Testis (tissue), 3 donors: Measurements from ENCODE around the gene FLNB. TPM values are rescaled to one million over a fixed set of nuclear protein-coding genes. Genes with fewer than 3 reads are reported as not detected.
"Not testable (repeated sequence)": the region's sequence is repeated elsewhere in the genome, so short reads cannot be mapped to it uniquely, and the experiment has no call there.

Source experiments
- DNase-seq: peaks from one replicate; pipeline ENCODE4 v3.0.0-alpha.2; 2019
- H3K27ac ChIP-seq, 2 donors: fragments of 200-600 bp; sonication (generic); one replicate each; pipeline ENCODE4 v1.5.1; 2019
- H3K27me3 ChIP-seq: fragments of 200-600 bp; sonication (generic); one replicate; pipeline ENCODE4 v1.5.1; 2019
- H3K36me3 ChIP-seq: fragments of 200-600 bp; sonication (generic); one replicate; pipeline ENCODE4 v1.5.1; 2017; ENCODE audit warnings: low read depth; ENCODE audit errors: missing control alignments
- H3K4me1 ChIP-seq: fragments of 200-600 bp; sonication (generic); one replicate; pipeline ENCODE4 v1.5.1; 2019
- H3K4me3 ChIP-seq, 2 donors: fragments of 200-600 bp; sonication (generic); one replicate each; pipeline ENCODE4 v1.5.1; 2017 to 2019
- H3K9me3 ChIP-seq: fragments of 200-600 bp; sonication (generic); one replicate; pipeline ENCODE4 v1.5.1; 2017
- CTCF ChIP-seq, 3 experiments: fragments of 450-650 bp in 2 of 3; fragments of 200-600 bp in 1 of 3; sonication (generic) in 1 of 3; IDR thresholded peaks; one replicate each; pipeline ENCODE4 v1.5.1; 2016 to 2019; ENCODE audit warnings: antibody characterized with exemption in 3 of 3, mild to moderate bottlenecking in 2 of 3, moderate library complexity in 1 of 3
- POLR2A ChIP-seq: fragments of 450-650 bp; IDR thresholded peaks from one replicate; pipeline ENCODE4 v1.6.1; 2017; ENCODE audit warnings: antibody characterized with exemption, mild to moderate bottlenecking, moderate library complexity
- WGBS, 2 donors: methylation state at CpG; one replicate each; pipeline ENCODE4 v1.1.5; 2018; 5-methylcytosine and 5-hydroxymethylcytosine counted together
- intact Hi-C: fragments of 100-400 bp; cut with DNase I; formaldehyde crosslinking; loops from one replicate; pipeline ENCODE4 v1.15.1; 2023; ENCODE audit warnings: low total_unique reads
- polyA plus RNA-seq: library from polyadenylated mRNA; stranded (reverse); fragments of 350-450 nt; fragmentation: Illumina TruSeq; extraction: RNeasy Lipid Tissue Mini Kit (QIAGEN cat#74804); gene quantifications from one replicate; pipeline ENCODE4 v1.2.3, GENCODE V29; 2014; ENCODE audit warnings: low read depth, low replicate concordance; ENCODE audit not compliant: insufficient read depth
- total RNA-seq, 2 donors: library from RNA; depleted of rRNA; stranded (reverse); fragments of >200 nt; gene quantifications; one replicate each; pipeline ENCODE4 v1.2.3, GENCODE V29; 2016

Gene FLNB
- total and polyA plus RNA-seq, 3 donors from 2014 or later = 105 to 199 (median 166) TPM

GRCh38 chr3:58048301-58048700, 40.1 kb downstream of the FLNB start:
- Histone ChIP-seq H3K4me3 (no peak overlapping the region), H3K4me1 (peaks cover 32% of the 10 kb centered on the region), H3K36me3 (no peaks in the 10 kb centered on the region), H3K27ac (peak overlapping the region in 1 of 2 donors; percentile 63), H3K27me3 (no peaks in the 10 kb centered on the region), H3K9me3 (no peaks in the 10 kb centered on the region)
- no peak for TF ChIP-seq CTCF (IDR thresholded peaks at IDR 0.05)
- TF ChIP-seq POLR2A = no peak
- 61 to 70% methylated on average over 4 of the region's 4 CpGs for WGBS, 2 donors
- intact Hi-C loops = no loop called here
- DNase-seq = no peak

- no peak overlapping the region for H3K4me3 ChIP-seq
- no peaks in the 10 kb centered on the region for H3K27me3 ChIP-seq
- intact Hi-C loops = no loop called here
- H3K27ac ChIP-seq = peak overlapping the region in 1 of 2 donors; percentile 63
- H3K36me3 ChIP-seq = no peaks in the 10 kb centered on the region
- no peaks in the 10 kb centered on the region for H3K9me3 ChIP-seq
- H3K4me1 ChIP-seq = peaks cover 32% of the 10 kb centered on the region
- DNase-seq = no peak
- no peak for TF ChIP-seq POLR2A
- TF ChIP-seq CTCF (IDR thresholded peaks at IDR 0.05) = no peak
- WGBS, 2 donors = 59 to 69% methylated on average over 10 of the region's 10 CpGs
Measured at GRCh38 chr3:58049143-58049785, 41.0 kb downstream of the FLNB start.

GRCh38 chr3:58051196-58051595, 43.0 kb downstream of the FLNB start:
- H3K27ac ChIP-seq = peak overlapping the region; percentile 60 to 72
- peaks cover 28% of the 10 kb centered on the region for H3K4me1 ChIP-seq
- H3K9me3 ChIP-seq = no peaks in the 10 kb centered on the region
- TF ChIP-seq POLR2A = no peak
- TF ChIP-seq CTCF (IDR thresholded peaks at IDR 0.05) = no peak
- H3K4me3 ChIP-seq = no peak overlapping the region
- no peak for DNase-seq
- intact Hi-C loops = no loop called here
- H3K27me3 ChIP-seq = no peaks in the 10 kb centered on the region
- 49 to 81% methylated on average over 9 of the region's 9 CpGs for WGBS, 2 donors
- no peaks in the 10 kb centered on the region for H3K36me3 ChIP-seq

GRCh38 chr3:58051658-58052261, 43.5 kb downstream of the FLNB start:
- H3K9me3 ChIP-seq, intact Hi-C loops, H3K4me3 ChIP-seq, H3K36me3 ChIP-seq, DNase-seq, H3K27me3 ChIP-seq: not testable (repeated sequence)
- WGBS, 2 donors = 59 to 77% methylated on average over 15 of the region's 15 CpGs
- peaks cover 28% of the 10 kb centered on the region for H3K4me1 ChIP-seq
- H3K27ac ChIP-seq = peak overlapping the region; percentile 60 to 72

- Histone ChIP-seq H3K4me1 (peaks cover 28% of the 10 kb centered on the region), H3K27me3 (no peaks in the 10 kb centered on the region), H3K4me3 (no peak overlapping the region), H3K36me3 (no peaks in the 10 kb centered on the region), H3K27ac (peak overlapping the region; percentile 60 to 72), H3K9me3 (no peaks in the 10 kb centered on the region)
- intact Hi-C loops = no loop called here
- no peak for TF ChIP-seq CTCF (IDR thresholded peaks at IDR 0.05)
- TF ChIP-seq POLR2A = no peak
- 51 to 62% methylated on average over 8 of the region's 8 CpGs for WGBS, 2 donors
- peak; percentile 67 for DNase-seq
Measured at GRCh38 chr3:58052373-58053273, 44.4 kb downstream of the FLNB start.
